Activated CD8-positive, alpha-beta T cell treated with anti-CD3 and anti-CD28 coated beads, Interleukin-2, amount 10 ng/mL, durations not matched to agents 7 days and 5 days (primary cell): Measurements from ENCODE around the gene CTSE. TPM values are rescaled to one million over a fixed set of nuclear protein-coding genes. Genes with fewer than 3 reads are reported as not detected.
A peak's percentile ranks its signal among the peaks of the same experiment; 100 is the strongest.
"Not testable (repeated sequence)": the region's sequence is repeated elsewhere in the genome, so short reads cannot be mapped to it uniquely, and the experiment has no call there.

ENCODE experiments used
- ATAC-seq: fragments of 150-1000 bp; cut with Tn5 transposase; one replicate; pipeline ENCODE4 v1.10.0; 2021; ENCODE audit warnings: moderate library complexity
- CTCF ChIA-PET: fragments of 350-600 bp; sonication (Branson Sonifier 250); formaldehyde crosslinking; loops from one replicate; lab custom pipeline; 2021; ENCODE audit warnings: antibody characterized with exemption; lab: Charles Lee
- POLR2A ChIA-PET: fragments of 350-600 bp; sonication (Branson Sonifier 250); formaldehyde crosslinking; loops from one replicate; lab custom pipeline; 2021; ENCODE audit warnings: antibody characterized with exemption; lab: Charles Lee
- DNase-seq: peaks from one replicate; pipeline ENCODE4 v3.0.0-alpha.2; 2020
- H3K27ac Mint-ChIP-seq: one replicate; pipeline ENCODE4 v1.8.0; 2021; ENCODE audit warnings: mild to moderate bottlenecking, mixed read lengths
- H3K27me3 Mint-ChIP-seq: one replicate; pipeline ENCODE4 v1.8.0; 2021; ENCODE audit warnings: low read depth, mixed read lengths
- H3K36me3 Mint-ChIP-seq: one replicate; pipeline ENCODE4 v1.8.0; 2021; ENCODE audit warnings: low read depth, mixed read lengths
- H3K4me1 Mint-ChIP-seq: one replicate; pipeline ENCODE4 v1.8.0; 2021; ENCODE audit warnings: low read depth, mixed read lengths
- H3K4me3 Mint-ChIP-seq: one replicate; pipeline ENCODE4 v1.8.0; 2021; ENCODE audit warnings: mild to moderate bottlenecking, mixed read lengths
- H3K9me3 Mint-ChIP-seq: one replicate; pipeline ENCODE4 v1.8.0; 2022; ENCODE audit warnings: mixed read lengths; ENCODE audit not compliant: insufficient read depth
- total RNA-seq, 2 experiments: library from RNA; stranded (reverse); gene quantifications; one replicate each; pipeline ENCODE4 v1.2.3, GENCODE V29; 2021

Gene CTSE
- total RNA-seq, 2 experiments from 2014 or later: not detected

DNA sequence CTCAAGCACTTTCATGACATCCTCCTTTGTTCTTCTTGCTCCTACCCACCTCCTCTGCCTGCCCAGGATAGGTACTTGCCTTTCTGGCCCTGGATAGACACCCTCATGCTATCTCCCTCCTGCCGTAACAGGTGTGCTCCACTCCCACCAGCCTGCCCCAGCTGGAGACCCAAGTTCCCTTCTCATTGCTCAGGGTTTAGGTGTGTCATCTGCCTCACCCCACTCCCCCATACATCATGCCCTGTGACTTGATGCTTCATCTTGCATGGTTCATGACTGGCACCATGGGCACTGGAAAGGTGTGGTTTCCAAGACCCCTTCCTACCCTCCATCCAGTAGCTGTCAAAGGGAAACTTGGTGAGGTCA, 35.2 kb upstream of the CTSE start:
- Mint-ChIP-seq H3K36me3 (no peaks in the 10 kb centered on the region), H3K4me3 (no peak overlapping the region), H3K9me3 (no peaks in the 10 kb centered on the region), H3K27me3 (peaks cover 23% of the 10 kb centered on the region), H3K27ac (no peak overlapping the region), H3K4me1 (no peaks in the 10 kb centered on the region)
- ChIA-PET CTCF (interaction anchor here (1.2 to 2.3 kb wide), 3 partner anchors 28 to 82 kb away, joined by 3 to 9 read pairs (median 3); no protein-coding TSS in a partner anchor), POLR2A (no interaction called here)
- DNase-seq: no peak
- ATAC-seq: no peak

DNA sequence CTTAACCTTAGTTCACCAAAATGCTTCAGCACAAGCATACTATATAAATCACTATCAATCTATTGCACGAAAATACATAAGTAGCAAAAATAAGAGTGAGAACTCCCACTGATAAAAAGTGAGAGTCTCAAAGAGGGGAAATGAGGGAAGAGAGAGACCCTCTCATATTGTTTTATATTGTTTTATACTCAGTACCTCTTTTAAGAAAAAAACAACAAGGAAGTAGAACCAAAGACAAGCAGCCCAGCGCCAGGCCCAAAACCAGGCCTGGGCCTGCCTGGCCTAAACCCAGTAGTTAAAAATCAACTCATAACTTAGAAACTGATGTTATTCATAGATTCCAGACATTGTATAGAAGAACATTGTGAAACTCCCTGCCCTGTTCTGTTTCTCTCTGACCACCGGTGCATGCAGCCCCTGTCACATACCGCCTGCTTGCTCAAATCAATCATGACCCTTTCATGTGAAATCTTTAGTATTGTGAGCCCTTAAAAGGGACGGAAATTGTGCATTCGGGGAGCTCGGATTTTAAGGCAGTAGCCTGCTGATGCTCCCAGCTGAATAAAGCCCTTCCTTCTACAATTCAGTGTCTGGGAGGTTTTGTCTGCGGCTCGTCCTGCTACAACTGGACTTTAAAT, 34.7 kb upstream of the CTSE start:
- CTCF ChIA-PET: interaction anchor here (1.2 to 2.3 kb wide), 3 partner anchors 28 to 81 kb away, joined by 3 to 9 read pairs (median 3); no protein-coding TSS in a partner anchor
- H3K27ac Mint-ChIP-seq, H3K36me3 Mint-ChIP-seq, H3K4me1 Mint-ChIP-seq, POLR2A ChIA-PET, H3K9me3 Mint-ChIP-seq, DNase-seq, ATAC-seq, H3K4me3 Mint-ChIP-seq: not testable (repeated sequence)
- peaks cover 23% of the 10 kb centered on the region for H3K27me3 Mint-ChIP-seq

DNA sequence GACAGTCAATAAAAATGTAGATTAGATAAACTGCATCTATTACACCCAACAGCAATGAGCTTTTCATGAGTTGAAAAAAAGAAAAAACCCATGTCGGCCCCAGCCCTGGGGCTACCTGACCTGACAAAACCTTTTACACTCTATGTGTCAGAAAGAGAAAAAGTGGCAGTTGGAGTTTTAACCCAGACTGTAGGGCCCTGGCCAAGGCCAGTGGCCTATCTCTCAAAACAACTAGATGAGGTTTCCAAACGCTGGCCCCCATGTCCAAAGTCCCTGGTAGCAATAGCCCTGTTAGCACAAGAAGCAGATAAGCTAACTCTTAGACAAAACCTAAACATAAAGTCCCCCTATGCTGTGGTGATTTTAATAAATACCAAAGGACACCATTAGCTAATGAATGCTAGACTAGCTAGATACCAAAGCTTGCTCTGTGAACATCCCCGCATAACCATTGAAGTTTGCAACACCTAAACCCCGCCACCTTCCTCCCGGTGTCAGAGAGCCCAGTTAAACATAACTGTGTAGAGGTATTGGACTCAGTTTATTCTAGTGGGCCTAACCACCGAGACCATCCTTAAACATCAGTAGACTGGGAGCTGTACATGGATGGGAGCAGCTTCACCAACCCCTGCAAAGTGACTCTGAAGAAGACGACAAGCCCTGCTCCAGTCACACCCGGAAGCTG, 32.1 kb upstream of the CTSE start:
- H3K27ac Mint-ChIP-seq, POLR2A ChIA-PET: not testable (repeated sequence)

DNA sequence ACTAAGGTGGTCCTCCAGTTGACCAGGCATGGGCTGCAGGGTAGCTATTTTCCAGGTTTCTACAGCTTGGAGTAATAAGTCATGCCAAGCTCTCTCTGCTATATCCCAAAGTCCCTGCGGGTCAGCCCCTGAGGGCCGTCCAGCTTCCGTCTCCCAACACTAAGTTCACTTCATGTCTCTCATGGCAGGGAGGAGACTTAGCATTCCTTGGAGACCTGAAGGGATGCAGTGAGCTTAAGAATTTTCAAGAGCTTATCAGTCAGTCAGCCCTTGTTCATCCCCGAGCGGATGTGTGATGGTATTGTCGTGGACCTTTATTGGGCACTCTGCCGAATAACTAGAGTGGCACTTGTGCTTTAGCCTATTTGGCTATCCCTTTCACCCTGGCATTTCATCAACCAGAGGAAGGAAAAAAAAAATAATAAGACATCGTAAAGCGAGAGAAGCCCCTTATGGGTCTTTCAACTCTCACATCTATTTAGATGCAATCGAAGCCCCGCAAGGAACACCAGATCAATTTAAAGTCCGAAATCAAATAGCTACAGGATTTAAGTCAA, 31.5 kb upstream of the CTSE start:
- H3K36me3 Mint-ChIP-seq, H3K4me3 Mint-ChIP-seq, POLR2A ChIA-PET, DNase-seq, H3K27ac Mint-ChIP-seq, ATAC-seq, H3K9me3 Mint-ChIP-seq: not testable (repeated sequence)
- CTCF ChIA-PET: interaction anchor here (0.8 to 2.4 kb wide), 6 partner anchors 18 to 213 kb away, joined by 3 to 18 read pairs (median 4); no protein-coding TSS in a partner anchor
- Mint-ChIP-seq H3K27me3 (peaks cover 17% of the 10 kb centered on the region), H3K4me1 (peaks cover 30% of the 10 kb centered on the region)

More for the DNA sequence above, 32.1 kb upstream of the CTSE start:
- peaks cover 23% of the 10 kb centered on the region for H3K27me3 Mint-ChIP-seq
- not testable (repeated sequence) for DNase-seq, ATAC-seq, H3K4me3 Mint-ChIP-seq, H3K36me3 Mint-ChIP-seq, H3K9me3 Mint-ChIP-seq
- CTCF ChIA-PET: interaction anchor here (0.8 to 2.4 kb wide), 6 partner anchors 19 to 214 kb away, joined by 3 to 18 read pairs (median 4); no protein-coding TSS in a partner anchor
- H3K4me1 Mint-ChIP-seq: peaks cover 24% of the 10 kb centered on the region

DNA sequence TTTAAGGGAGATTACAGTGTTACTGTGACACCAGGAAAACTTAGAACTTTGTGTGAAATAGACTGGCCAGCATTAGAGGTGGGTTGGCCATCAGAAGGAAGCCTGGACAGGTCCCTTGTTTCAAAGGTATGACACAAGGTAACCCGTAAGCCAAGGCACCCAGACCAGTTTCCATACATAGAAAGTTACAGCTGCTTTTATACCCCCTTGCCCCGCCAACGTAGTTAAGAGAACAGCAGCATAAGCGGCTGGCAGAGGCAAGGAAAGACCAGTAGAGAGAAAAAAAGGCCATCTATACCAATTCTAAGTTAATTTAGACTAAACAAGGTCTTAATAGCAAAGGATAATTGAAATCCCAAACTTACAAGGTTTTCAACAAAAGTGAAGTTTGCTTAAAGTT, 29.9 kb upstream of the CTSE start:
- Mint-ChIP-seq H3K27me3 (peaks cover 17% of the 10 kb centered on the region), H3K4me1 (peaks cover 32% of the 10 kb centered on the region)
- H3K9me3 Mint-ChIP-seq, POLR2A ChIA-PET, CTCF ChIA-PET, DNase-seq, H3K27ac Mint-ChIP-seq, ATAC-seq, H3K4me3 Mint-ChIP-seq, H3K36me3 Mint-ChIP-seq: not testable (repeated sequence)

DNA sequence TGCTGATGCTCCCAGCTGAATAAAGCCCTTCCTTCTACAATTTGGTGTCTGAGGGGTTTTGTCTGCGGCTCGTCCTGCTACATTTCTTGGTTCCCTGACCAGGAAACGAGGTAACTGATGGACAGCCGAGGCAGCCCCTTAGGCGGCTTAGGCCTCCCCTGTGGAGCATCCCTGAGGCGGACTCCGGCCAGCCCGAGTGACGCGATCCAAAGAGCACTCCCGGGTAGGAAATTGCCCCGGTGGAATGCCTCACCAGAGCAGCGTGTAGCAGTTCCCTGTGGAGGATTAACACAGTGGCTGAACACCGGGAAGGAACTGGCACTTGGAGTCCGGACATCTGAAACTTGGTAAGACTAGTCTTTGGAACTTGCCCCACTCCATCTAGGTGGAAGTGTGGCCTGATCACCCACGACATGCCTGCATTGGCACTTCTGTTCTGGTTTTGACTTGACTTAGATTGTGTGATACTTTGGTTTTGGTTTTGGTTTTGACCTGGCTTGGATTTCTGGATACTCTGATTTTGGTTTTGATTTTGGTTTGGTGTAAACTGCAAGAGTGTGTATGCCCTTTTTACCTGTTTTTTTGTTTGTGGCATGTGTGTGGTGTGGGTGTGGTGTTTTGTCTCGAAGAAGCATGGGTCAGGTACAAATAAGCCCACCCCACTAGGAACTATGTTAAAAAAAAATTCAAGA, 29.4 kb upstream of the CTSE start, which contains the start of gene RHEX:
Gene RHEX (plus strand): TSS at position 255 of the 692 bp plus-strand sequence. CDS start 44,656 bp downstream, outside the sequence.
- peaks cover 32% of the 10 kb centered on the region for H3K4me1 Mint-ChIP-seq
- peak; percentile 43 for ATAC-seq
- H3K27me3 Mint-ChIP-seq: peaks cover 17% of the 10 kb centered on the region
- H3K9me3 Mint-ChIP-seq, H3K36me3 Mint-ChIP-seq, H3K4me3 Mint-ChIP-seq, POLR2A ChIA-PET: not testable (repeated sequence)
- CTCF ChIA-PET: interaction anchor here (2.5 kb wide), 1 partner anchor 22 kb away, joined by 11 read pairs; no protein-coding TSS in a partner anchor
- peak within 1 kb of the TSS; percentile 1 for H3K27ac Mint-ChIP-seq
- peak; percentile 54 for DNase-seq

DNA sequence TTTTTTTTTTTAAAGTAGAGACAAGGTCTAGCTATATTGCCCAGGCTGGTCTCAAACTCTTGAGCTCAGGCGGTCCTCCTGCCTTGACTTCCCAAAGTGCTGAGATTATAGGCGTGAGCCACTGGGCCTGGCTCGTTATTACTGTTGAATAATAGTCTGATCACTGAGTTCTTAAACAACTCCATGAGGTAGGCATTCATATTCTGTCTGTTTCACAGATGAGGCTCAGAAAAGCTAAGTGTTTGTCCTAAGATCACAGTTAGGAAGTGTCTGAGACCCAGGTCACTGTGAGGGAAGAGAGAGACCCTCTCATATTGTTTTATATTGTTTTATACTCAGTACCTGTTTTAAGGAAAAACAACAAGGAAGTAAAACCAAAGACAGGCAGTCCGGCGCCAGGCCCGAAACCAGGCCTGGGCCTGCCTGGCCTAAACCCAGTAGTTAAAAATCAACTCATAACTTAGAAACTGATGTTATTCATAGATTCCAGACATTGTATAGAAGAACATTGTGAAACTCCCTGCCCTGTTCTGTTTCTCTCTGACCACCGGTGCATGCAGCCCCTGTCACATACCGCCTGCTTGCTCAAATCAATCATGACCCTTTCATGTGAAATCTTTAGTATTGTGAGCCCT, 28.7 kb upstream of the CTSE start:
- POLR2A ChIA-PET, H3K4me3 Mint-ChIP-seq, DNase-seq, H3K27ac Mint-ChIP-seq, H3K9me3 Mint-ChIP-seq, ATAC-seq, H3K36me3 Mint-ChIP-seq: not testable (repeated sequence)
- Mint-ChIP-seq H3K4me1 (peaks cover 32% of the 10 kb centered on the region), H3K27me3 (peaks cover 18% of the 10 kb centered on the region)
- CTCF ChIA-PET: interaction anchor here (2.5 kb wide), 1 partner anchor 22 kb away, joined by 11 read pairs; no protein-coding TSS in a partner anchor

DNA sequence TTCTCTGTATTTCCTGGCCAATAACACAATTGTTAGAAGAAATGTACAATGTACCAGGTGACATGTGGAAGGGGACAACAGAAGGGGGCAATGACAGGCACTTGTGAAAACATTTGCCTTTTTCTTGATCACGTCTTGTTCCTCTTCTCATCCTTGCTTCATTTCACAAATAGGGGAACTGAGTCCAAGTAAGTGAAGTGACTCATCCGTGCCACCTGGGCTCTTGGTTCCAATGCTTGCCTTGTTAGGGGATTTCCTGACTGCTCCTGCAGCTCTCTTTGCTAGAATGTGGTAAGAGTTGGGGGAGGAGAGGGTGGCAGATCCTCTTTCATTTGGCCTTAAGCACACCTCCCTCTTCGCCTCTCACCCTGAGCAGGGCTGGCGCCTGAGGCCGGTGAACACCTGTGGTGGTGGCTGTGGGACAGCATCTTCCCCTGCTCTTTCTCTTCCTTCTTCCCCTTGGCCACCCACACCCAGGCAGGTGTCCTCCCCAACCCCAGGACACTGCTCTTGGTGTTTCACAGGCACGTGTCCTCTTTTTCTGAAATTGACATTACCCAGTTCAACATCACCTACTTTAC, 27.1 kb upstream of the CTSE start:
- H3K36me3 Mint-ChIP-seq: no peaks in the 10 kb centered on the region
- H3K4me1 Mint-ChIP-seq: peaks cover 32% of the 10 kb centered on the region
- no peaks in the 10 kb centered on the region for H3K9me3 Mint-ChIP-seq
- ATAC-seq (peak; percentile 91), DNase-seq (peak; percentile 46)
- POLR2A ChIA-PET: interaction anchor here (1.2 kb wide), 1 partner anchor 9 kb away, joined by 3 read pairs; no protein-coding TSS in a partner anchor
- no peak overlapping the region for H3K4me3 Mint-ChIP-seq
- H3K27ac Mint-ChIP-seq: peak overlapping the region; percentile 60
- H3K27me3 Mint-ChIP-seq: peaks cover 12% of the 10 kb centered on the region
- CTCF ChIA-PET: interaction anchor here (2.5 kb wide), 1 partner anchor 20 kb away, joined by 11 read pairs; no protein-coding TSS in a partner anchor

DNA sequence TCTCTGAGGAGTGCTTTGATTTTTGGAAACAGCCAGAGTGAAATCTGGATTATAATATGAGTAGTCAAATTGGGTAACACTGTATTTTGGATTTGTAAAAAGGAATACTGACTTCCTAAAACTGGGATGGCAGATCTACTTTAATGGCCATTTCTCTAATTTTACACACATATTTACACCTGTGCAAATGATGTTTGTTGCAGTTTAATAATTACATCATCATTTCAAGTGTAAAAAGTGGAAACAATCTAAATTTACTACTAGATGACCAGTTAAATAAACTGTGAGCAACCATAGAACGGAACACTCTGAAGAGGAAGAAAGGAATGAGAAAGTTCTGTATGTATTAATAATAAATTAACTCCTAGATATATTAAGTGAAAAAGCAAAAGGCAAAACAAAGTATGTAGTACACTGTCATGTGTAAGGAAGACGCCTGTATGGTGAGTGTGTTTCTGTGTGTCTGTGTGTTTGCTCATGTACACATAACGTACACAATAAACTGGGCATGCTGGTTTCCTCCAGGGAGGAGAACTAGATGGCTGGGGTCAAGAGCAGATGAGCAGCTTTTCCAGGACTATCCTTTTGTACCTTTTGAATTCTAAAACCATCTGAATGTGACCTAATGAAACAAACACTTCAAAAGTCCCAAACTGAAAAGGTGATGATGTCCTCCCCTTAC, 26.4 kb upstream of the CTSE start:
- peaks cover 8% of the 10 kb centered on the region for H3K27me3 Mint-ChIP-seq
- no peaks in the 10 kb centered on the region for H3K36me3 Mint-ChIP-seq
- H3K4me1 Mint-ChIP-seq: peaks cover 32% of the 10 kb centered on the region
- H3K4me3 Mint-ChIP-seq: no peak overlapping the region
- no peak for ATAC-seq
- ChIA-PET CTCF (interaction anchor here (2.5 kb wide), 1 partner anchor 19 kb away, joined by 11 read pairs; no protein-coding TSS in a partner anchor), POLR2A (no interaction called here)
- no peak overlapping the region for H3K27ac Mint-ChIP-seq
- no peaks in the 10 kb centered on the region for H3K9me3 Mint-ChIP-seq
- DNase-seq: no peak

DNA sequence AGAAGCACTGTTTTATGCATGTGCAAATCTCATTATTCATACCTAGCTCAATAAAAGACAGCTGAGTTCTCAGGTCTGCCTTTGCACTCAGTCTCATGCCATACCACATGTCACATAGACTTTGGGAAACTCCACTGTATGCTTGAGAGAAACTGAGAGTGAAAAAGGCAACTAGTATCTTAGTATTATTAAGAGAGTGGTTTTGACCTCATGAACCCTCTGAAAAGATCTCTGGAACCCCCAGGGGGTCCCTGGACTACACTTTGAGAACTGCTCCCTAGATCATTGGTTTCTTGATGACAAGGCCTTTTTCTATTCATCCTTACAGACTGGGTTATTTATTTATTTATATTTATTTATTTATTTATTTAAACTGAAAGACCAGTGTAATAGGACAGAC, 25.6 kb upstream of the CTSE start:
- ATAC-seq (no peak), DNase-seq (no peak)
- ChIA-PET POLR2A (no interaction called here), CTCF (no interaction called here)
- H3K27ac Mint-ChIP-seq: no peak overlapping the region
- no peaks in the 10 kb centered on the region for H3K36me3 Mint-ChIP-seq
- no peaks in the 10 kb centered on the region for H3K9me3 Mint-ChIP-seq
- no peak overlapping the region for H3K4me3 Mint-ChIP-seq
- peaks cover 7% of the 10 kb centered on the region for H3K27me3 Mint-ChIP-seq
- peaks cover 32% of the 10 kb centered on the region for H3K4me1 Mint-ChIP-seq
